ENCODE data around the gene NKAIN4.

- no peak for TF ChIP-seq CTCF (conservative IDR thresholded peaks at IDR 0.05)
- TF ChIP-seq ZFX (IDR thresholded peaks at IDR 0.05) = no peak
Observed at GRCh38 chr20:63293871-63294535, 39.7 kb upstream of the NKAIN4 start.

Measured in C4-2B (cell line).